IMR-90 (cell line): ENCODE measurements around the gene FHAD1. TPM values are rescaled to one million over a fixed set of nuclear protein-coding genes. Genes with fewer than 3 reads are reported as not detected.

ENCODE experiments used
- ATAC-seq: fragments of 200-7000 bp; cut with Tn5 transposase; 2 replicates; pipeline ENCODE4 v1.9.1; 2020; ENCODE audit warnings: low read depth, mild to moderate bottlenecking, moderate library complexity
- BruUV-seq: library from RNA; stranded (reverse); fragments of 400-500 nt; replicated peaks from 2 replicates; lab custom pipeline; 2021; lab: Mats Ljungman, UMichigan
- CTCF ChIA-PET: fragments of 300-600 bp; formaldehyde crosslinking; extraction: SDS; loops from one replicate; lab custom pipeline; 2021; ENCODE audit warnings: antibody characterized with exemption; lab: Yijun Ruan, JAX
- POLR2A ChIA-PET: fragments of 300-600 bp; sonication (Branson Sonifier 250); formaldehyde crosslinking; loops from one replicate; lab custom pipeline; 2022; ENCODE audit warnings: antibody characterized with exemption; ENCODE audit not compliant: unreplicated experiment; lab: Charles Lee
- DNase-seq: peaks from one replicate; pipeline ENCODE4 v3.0.0; 2013
- H2AFZ ChIP-seq: replicated peaks from 2 replicates; pipeline ENCODE3; 2013; ENCODE audit warnings: low read length, mild to moderate bottlenecking; ENCODE audit not compliant: poor library complexity
- H2AK5ac ChIP-seq: 2 replicates; pipeline ENCODE4 v1.6.1; 2013; ENCODE audit warnings: low read depth, low read length, inconsistent platforms
- H2AK9ac ChIP-seq: replicated peaks from 2 replicates; pipeline ENCODE3; 2013; ENCODE audit warnings: mild to moderate bottlenecking, low read depth, low read length, moderate library complexity; ENCODE audit not compliant: poor library complexity
- H2BK120ac ChIP-seq: 2 replicates; pipeline ENCODE4 v1.6.1; 2013; ENCODE audit warnings: low read depth, low read length, inconsistent platforms
- H2BK15ac ChIP-seq: 3 replicates; pipeline ENCODE4 v1.6.1; 2013; ENCODE audit warnings: low read depth, low read length, inconsistent platforms
- H2BK20ac ChIP-seq: 2 replicates; pipeline ENCODE4 v1.6.1; 2013; ENCODE audit warnings: low read depth, mild to moderate bottlenecking, inconsistent platforms, low read length, moderate library complexity
- H2BK5ac ChIP-seq: 2 replicates; pipeline ENCODE4 v1.6.1; 2013; ENCODE audit warnings: mild to moderate bottlenecking, low read depth, low read length, inconsistent platforms; ENCODE audit not compliant: poor library complexity, severe bottlenecking
- H3K14ac ChIP-seq: replicated peaks from 2 replicates; pipeline ENCODE4 v1.6.1; 2013; ENCODE audit warnings: low read depth, low read length, inconsistent platforms
- H3K18ac ChIP-seq: 2 replicates; pipeline ENCODE4 v1.6.1; 2013; ENCODE audit warnings: low read depth, low read length, control low read depth
- H3K23ac ChIP-seq: 2 replicates; pipeline ENCODE4 v1.6.1; 2013; ENCODE audit warnings: low read depth, low read length, inconsistent platforms
- H3K27ac ChIP-seq: 2 replicates; pipeline ENCODE4 v1.5.1; 2013; ENCODE audit warnings: mild to moderate bottlenecking, control low read depth, low read length; ENCODE audit not compliant: insufficient read depth
- H3K27me3 ChIP-seq: 2 replicates; pipeline ENCODE4 v1.6.1; 2013; ENCODE audit warnings: low read length; ENCODE audit not compliant: control insufficient read depth, insufficient read depth
- H3K36me3 ChIP-seq: 2 replicates; pipeline ENCODE4 v1.6.1; 2013; ENCODE audit warnings: low read length, mixed read lengths; ENCODE audit not compliant: control insufficient read depth, insufficient read depth
- H3K4ac ChIP-seq: 2 replicates; pipeline ENCODE4 v1.6.1; 2013; ENCODE audit warnings: low read depth, low read length, inconsistent platforms
- H3K4me1 ChIP-seq: 2 replicates; pipeline ENCODE4 v1.6.1; 2013; ENCODE audit warnings: low read length, mixed read lengths; ENCODE audit not compliant: control insufficient read depth, insufficient read depth
- H3K4me2 ChIP-seq: 2 replicates; pipeline ENCODE4 v1.6.1; 2013; ENCODE audit warnings: low read depth, mild to moderate bottlenecking, control low read depth, low read length, moderate library complexity
- H3K4me3 ChIP-seq: 2 replicates; pipeline ENCODE4 v1.5.1; 2013; ENCODE audit warnings: low read depth, mild to moderate bottlenecking, control low read depth, low read length, moderate library complexity; ENCODE audit not compliant: insufficient read depth
- H3K56ac ChIP-seq: 2 replicates; pipeline ENCODE4 v1.6.1; 2013; ENCODE audit warnings: low read length, inconsistent platforms; ENCODE audit not compliant: insufficient read depth; ENCODE audit errors: extremely low read depth
- H3K79me1 ChIP-seq, 2 experiments: 2 replicates each; pipeline ENCODE4 v1.6.1; 2013; ENCODE audit warnings: low read length in 2 of 2, inconsistent platforms in 1 of 2, low read depth in 1 of 2
- H3K9ac ChIP-seq: 2 replicates; pipeline ENCODE4 v1.6.1; 2013; ENCODE audit warnings: low read depth, low read length, control low read depth
- H3K9me1 ChIP-seq: 2 replicates; pipeline ENCODE4 v1.6.1; 2013; ENCODE audit warnings: low read length, inconsistent platforms; ENCODE audit not compliant: insufficient read depth
- H3K9me3 ChIP-seq: 2 replicates; pipeline ENCODE4 v1.6.1; 2013; ENCODE audit warnings: low read length; ENCODE audit not compliant: control insufficient read depth, insufficient read depth
- H4K20me1 ChIP-seq: 2 replicates; pipeline ENCODE4 v1.6.1; 2013; ENCODE audit warnings: low read length, inconsistent platforms; ENCODE audit not compliant: insufficient read depth
- H4K5ac ChIP-seq: 2 replicates; pipeline ENCODE4 v1.6.1; 2013; ENCODE audit warnings: mild to moderate bottlenecking, low read depth, low read length, control low read depth
- H4K8ac ChIP-seq, 2 experiments: 2 replicates each; pipeline ENCODE4 v1.6.1; 2013; ENCODE audit warnings: low read depth in 2 of 2, low read length in 2 of 2, control low read depth in 1 of 2, inconsistent platforms in 1 of 2
- H4K91ac ChIP-seq: 2 replicates; pipeline ENCODE4 v1.6.1; 2013; ENCODE audit warnings: low read depth, low read length, inconsistent platforms; ENCODE audit not compliant: insufficient read depth
- BHLHE40 ChIP-seq: fragments of 150-350 bp; IDR thresholded peaks from 2 replicates; pipeline ENCODE4 v1.6.1; 2016; ENCODE audit warnings: mild to moderate bottlenecking, low read depth, low read length
- CEBPB ChIP-seq: IDR thresholded peaks from 2 replicates; pipeline ENCODE4 v1.6.1; 2012; ENCODE audit warnings: low read depth, low read length, improper control_type of control experiment
- CHD1 ChIP-seq: IDR thresholded peaks from 2 replicates; pipeline ENCODE4 v1.6.1; 2012; ENCODE audit warnings: low read depth, low read length, improper control_type of control experiment
- CTCF ChIP-seq: conservative IDR thresholded peaks from 2 replicates; pipeline ENCODE4 v1.5.1; 2012; ENCODE audit warnings: mild to moderate bottlenecking, low read depth, low read length, improper control_type of control experiment
- ELK1 ChIP-seq: fragments of 150-350 bp; IDR thresholded peaks from 2 replicates; pipeline ENCODE4 v1.6.1; 2016; ENCODE audit warnings: low read depth, mild to moderate bottlenecking, low read length, moderate library complexity, borderline replicate concordance
- FOS ChIP-seq: fragments of 150-350 bp; IDR thresholded peaks from 2 replicates; pipeline ENCODE4 v1.6.1; 2016; ENCODE audit warnings: low read depth, low read length
- MAFK ChIP-seq: IDR thresholded peaks from 2 replicates; pipeline ENCODE4 v1.6.1; 2012; ENCODE audit warnings: low read depth, low read length, improper control_type of control experiment
- MAZ ChIP-seq: IDR thresholded peaks from 2 replicates; pipeline ENCODE4 v1.6.1; 2012; ENCODE audit warnings: low read depth, mild to moderate bottlenecking, low read length, improper control_type of control experiment, moderate library complexity, borderline replicate concordance
- MXI1 ChIP-seq: IDR thresholded peaks from 2 replicates; pipeline ENCODE4 v1.6.1; 2012; ENCODE audit warnings: low read depth, mild to moderate bottlenecking, low read length, moderate library complexity, borderline replicate concordance
- NFE2L2 ChIP-seq: fragments of 150-350 bp; IDR thresholded peaks from 2 replicates; pipeline ENCODE4 v1.6.1; 2016; ENCODE audit warnings: low read depth, mild to moderate bottlenecking, low read length
- POLR2A ChIP-seq: IDR thresholded peaks from 2 replicates; pipeline ENCODE4 v1.6.1; 2012; ENCODE audit warnings: mild to moderate bottlenecking, low read depth, low read length
- RAD21 ChIP-seq: IDR thresholded peaks from 2 replicates; pipeline ENCODE4 v1.6.1; 2012; ENCODE audit warnings: low read length, improper control_type of control experiment
- RCOR1 ChIP-seq: IDR thresholded peaks from 2 replicates; pipeline ENCODE4 v1.6.1; 2012; ENCODE audit warnings: mild to moderate bottlenecking, low read length, improper control_type of control experiment; ENCODE audit not compliant: insufficient replicate concordance
- RFX5 ChIP-seq: IDR thresholded peaks from 2 replicates; pipeline ENCODE4 v1.8.0; 2012; ENCODE audit warnings: low read depth, mild to moderate bottlenecking, low read length, moderate library complexity
- SMC3 ChIP-seq: fragments of 150-350 bp; IDR thresholded peaks from 2 replicates; pipeline ENCODE4 v1.6.1; 2016; ENCODE audit warnings: low read depth, mild to moderate bottlenecking, antibody characterized with exemption, low read length, moderate library complexity
- USF2 ChIP-seq: fragments of 150-350 bp; IDR thresholded peaks from 2 replicates; pipeline ENCODE4 v1.6.1; 2017; ENCODE audit warnings: mild to moderate bottlenecking, antibody characterized with exemption, low read length, low read depth
- WGBS, 2 experiments: methylation state at CpG; one replicate each; pipeline versions ENCODE4 v1.1.5 to v1.1.7; 2013; ENCODE audit warnings: missing lambda C conversion rate in 2 of 2; ENCODE audit not compliant: insufficient read length in 1 of 2; ENCODE audit errors: extremely low coverage in 2 of 2; 5-methylcytosine and 5-hydroxymethylcytosine counted together
- dilution Hi-C: fragments of 300-500 bp; cut with HindIII; formaldehyde crosslinking; loops from one replicate; pipeline ENCODE4 v1.14.3; 2018; ENCODE audit warnings: low sequenced_read_pairs; ENCODE audit not compliant: unreplicated experiment
- in situ Hi-C: fragments of 300-500 bp; cut with MboI; formaldehyde crosslinking; loops from 3 replicates; pipeline ENCODE4 v1.14.3; 2019; ENCODE audit warnings: low sequenced_read_pairs, inconsistent platforms, mixed read lengths
- intact Hi-C: fragments of 100-400 bp; cut with micrococcal nuclease; formaldehyde crosslinking; loops from 2 replicates; pipeline ENCODE4 v1.10.0; 2022
- polyA plus RNA-seq, 3 experiments: library from polyadenylated mRNA; depleted of rRNA; stranded (reverse); fragments of >200 nt; gene quantifications; 2 replicates each; pipeline ENCODE4 v1.2.3, GENCODE V29; 2012; ENCODE audit warnings: low replicate concordance in 1 of 3
- total RNA-seq: library from RNA; depleted of rRNA; stranded (reverse); fragments of >200 nt; gene quantifications from 2 replicates; pipeline ENCODE4 v1.2.3, GENCODE V29; 2012

FHAD1 gene
- total and polyA plus RNA-seq, 2 of the 4 experiments (the other 2 are of a cell fraction): not detected

DNA sequence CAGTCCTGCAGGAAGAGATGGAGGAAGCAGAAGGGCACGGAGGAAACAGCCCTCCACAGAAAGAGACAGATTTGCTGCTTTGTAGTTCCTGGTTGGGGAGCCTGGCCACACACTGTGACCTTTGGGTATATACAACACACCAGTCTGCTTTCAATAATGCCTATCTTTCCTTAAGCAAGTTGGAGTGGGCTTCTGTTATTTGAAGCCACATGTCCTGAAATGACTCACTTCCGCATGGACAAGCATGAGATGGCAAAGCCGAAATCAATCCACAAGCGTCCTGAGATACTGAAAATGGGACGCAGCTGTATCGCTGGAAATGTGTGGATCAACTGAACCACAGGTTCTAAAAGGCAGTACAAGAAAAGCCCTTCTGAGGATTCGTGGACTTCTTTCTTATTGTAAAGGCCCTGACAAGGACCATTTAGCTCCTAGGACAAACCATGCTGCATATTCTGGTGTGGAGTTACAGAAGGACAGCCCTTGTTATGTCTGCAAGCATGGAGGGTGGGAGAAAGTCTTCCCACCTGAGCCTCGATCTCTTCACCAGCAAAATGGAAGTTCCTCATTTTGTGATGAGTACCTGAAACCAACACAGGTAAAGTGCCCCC is 22.7 kb upstream of the FHAD1 start:
- no peak overlapping the region for H3K4ac ChIP-seq
- ChIA-PET POLR2A (no interaction called here), CTCF (interaction anchor here (0.7 kb wide), 1 partner anchor 195 kb away, joined by 3 read pairs; no protein-coding TSS in a partner anchor)
- H3K27ac ChIP-seq: no peak overlapping the region
- no peak overlapping the region for H2AK5ac ChIP-seq
- H3K9ac ChIP-seq: no peak overlapping the region
- TF ChIP-seq MAZ (no peak), POLR2A (no peak), BHLHE40 (no peak), RAD21 (no peak), MXI1 (no peak), CEBPB (no peak), RFX5 (no peak), MAFK (no peak), FOS (no peak), SMC3 (no peak), CTCF (no peak), ELK1 (no peak), RCOR1 (no peak), CHD1 (no peak), NFE2L2 (no peak), USF2 (no peak)
- no peak overlapping the region for H4K91ac ChIP-seq
- H3K4me2 ChIP-seq: no peak overlapping the region
- no TSS peak for BruUV-seq
- H3K14ac ChIP-seq: no peak overlapping the region
- H3K18ac ChIP-seq: no peak overlapping the region
- no peak overlapping the region for H4K8ac ChIP-seq
- H3K36me3 ChIP-seq: peaks cover 20% of the 10 kb centered on the region; the same call in 1 of the 2 replicates
- no peaks in the 10 kb centered on the region for H3K27me3 ChIP-seq
- H3K9me1 ChIP-seq: peaks cover 15% of the 10 kb centered on the region; the same call in 1 of the 2 replicates
- H2BK15ac ChIP-seq: no peak overlapping the region
- ATAC-seq (no peak; the same call in 1 of the 2 replicates), DNase-seq (no peak)
- no peaks in the 10 kb centered on the region for H3K4me1 ChIP-seq
- no peak overlapping the region for H2BK120ac ChIP-seq
- H2BK5ac ChIP-seq: no peak overlapping the region
- H3K79me1 ChIP-seq: peaks cover 0 to 12% of the 10 kb centered on the region in 2 experiments; a peak in 1 of 4 replicates
- in situ Hi-C loops: no loop called here
- H3K23ac ChIP-seq: no peak overlapping the region
- no peaks in the 10 kb centered on the region for H4K20me1 ChIP-seq
- intact Hi-C loops: no loop called here
- no peak overlapping the region for H3K4me3 ChIP-seq
- no peak overlapping the region for H2AK9ac ChIP-seq
- H2BK20ac ChIP-seq: no peak overlapping the region
- no peaks in the 10 kb centered on the region for H3K9me3 ChIP-seq
- dilution Hi-C loops: no loop called here
- WGBS, 2 experiments: 82% methylated on average over 3 of the region's 8 CpGs; no CpG with 5 or more reads in 1 of the 2 experiments
- no peak overlapping the region for H3K56ac ChIP-seq
- no peak overlapping the region for H2AFZ ChIP-seq
- H4K5ac ChIP-seq: no peak overlapping the region
